Heart left ventricle (tissue), 16 donors: ENCODE measurements around the gene NHSL2. TPM values are rescaled to one million over a fixed set of nuclear protein-coding genes. Genes with fewer than 3 reads are reported as not detected.
A peak's percentile ranks its signal among the peaks of the same experiment; 100 is the strongest.

ENCODE experiments used
- ATAC-seq, 4 donors: fragments of 200-7000 bp; cut with Tn5 transposase; one replicate each; pipeline ENCODE4 v1.9.1; 2020 to 2022; ENCODE audit warnings: moderate library complexity in 4 of 4, mild to moderate bottlenecking in 3 of 4, moderate number of reproducible peaks in 1 of 4
- DNase-seq, 5 donors: peaks; one replicate each; pipeline ENCODE4 v3.0.0-alpha.2; 2020
- H3K27ac ChIP-seq, 12 donors: fragments of 200-600 bp; sonication (generic) in 4 of 12; one replicate each; pipeline versions ENCODE4 v1.5.0 to v1.8.0; 2016 to 2022; ENCODE audit warnings: mild to moderate bottlenecking in 2 of 12
- H3K27me3 ChIP-seq, 9 donors: fragments of 200-600 bp; sonication (generic) in 2 of 9; one replicate each; pipeline versions ENCODE4 v1.5.1 to v1.8.0; 2016 to 2022; ENCODE audit warnings: mild to moderate bottlenecking in 3 of 9
- H3K36me3 ChIP-seq, 9 donors: fragments of 200-600 bp; sonication (generic) in 2 of 9; one replicate each; pipeline versions ENCODE4 v1.5.0 to v1.8.0; 2018 to 2022; ENCODE audit warnings: mild to moderate bottlenecking in 2 of 9
- H3K4me1 ChIP-seq, 12 donors: fragments of 200-600 bp; sonication (generic) in 4 of 12; one replicate each; pipeline versions ENCODE4 v1.5.0 to v1.8.0; 2016 to 2022; ENCODE audit warnings: mild to moderate bottlenecking in 3 of 12
- H3K4me3 ChIP-seq, 12 donors: fragments of 200-600 bp; sonication (generic) in 4 of 12; one replicate each; pipeline versions ENCODE4 v1.5.0 to v1.8.0; 2017 to 2022; ENCODE audit warnings: mild to moderate bottlenecking in 9 of 12, moderate library complexity in 4 of 12
- H3K9me3 ChIP-seq, 12 donors: fragments of 200-600 bp; sonication (generic) in 4 of 12; one replicate each; pipeline versions ENCODE4 v1.5.0 to v1.8.0; 2016 to 2022; ENCODE audit warnings: mild to moderate bottlenecking in 1 of 12
- POLR2A ChIP-seq, 2 donors: fragments of 450-650 bp; IDR thresholded peaks; one replicate each; pipeline ENCODE4 v1.6.1; 2017; ENCODE audit warnings: antibody characterized with exemption in 2 of 2, mild to moderate bottlenecking in 2 of 2, moderate library complexity in 2 of 2
- WGBS, 4 donors: extraction: QIAGEN DNeasy Blood & Tissue Kit in 2 of 4; methylation state at CpG; one replicate each; pipeline versions ENCODE4 v1.1.5 to v1.1.7; 2013 to 2018; 5-methylcytosine and 5-hydroxymethylcytosine counted together
- intact Hi-C, 10 donors: fragments of 100-400 bp; cut with DNase I; formaldehyde crosslinking; loops; one replicate each; pipeline versions ENCODE4 v1.11.1 to v1.14.2; 2022
- polyA plus RNA-seq, 2 donors: library from polyadenylated mRNA; stranded (reverse); fragments of 200-250 nt; gene quantifications; one replicate each; pipeline ENCODE4 v1.2.3, GENCODE V29; 2013
- total RNA-seq, 9 donors: library from RNA; depleted of rRNA in 2 of 9; stranded (reverse); fragments of >200 nt in 2 of 9; fragmentation: NEBNext Ultra II Directional in 3 of 9; extraction: Animal tissue kit (Norgen Biotek cat#: 25700) in 3 of 9; gene quantifications; one replicate each; pipeline versions ENCODE4 v1.1.0 to v1.2.4, GENCODE V29; 2016 to 2023
- TF ChIP-seq, protein P1 (sequence below), 12 donors: fragments of 200-600 bp; sonication (generic) in 4 of 12; IDR thresholded peaks; one replicate each; pipeline versions ENCODE4 v1.5.0 to v1.8.0; 2018 to 2022; ENCODE audit warnings: antibody characterized with exemption in 12 of 12, mild to moderate bottlenecking in 5 of 12
- donor health status: ischemic (EF 13 %, LVEDD 7.1; RV severe dilation, severe dysfunction).
- donor health status: healthy with polysubstance abuse.
- donor health status: DM: no; HTN: yes; CAD: no.
- donor health status: DM: no; HTN: no; CAD: no.
- donor health status: ischemic (EF 25% LVEDD 6.9; RV normal size, moderate dysfunction).
- donor health status: ischemic (EF 25% LVEDD 5.7; RV mildly dilated, moderate dysfunction).
- donor health status: healthy.
- donor health status: DM: yes; HTN: yes; CAD: no.
- donor health status: ischemic (EF 35%, LVEDD 5.7; RV mildly dilated, moderate dysfunction).
- donor health status: nonischemic (EF 11% LVEDD 7.7; RV severe dilation, severe dysfunction).
- donor health status: DM: yes; HTN: yes; CAD: no.
- donor health status: PGD.
- donor health status: ischemic (EF 29% LVEDD 5.4; RV normal size, mild dysfunction).
- donor health status: nonischemic (EF 23%, LVEDD 6.1; RV moderate dilation, normal function).

Gene NHSL2
- total and polyA plus RNA-seq, 11 donors, result 1.8 to 14.0 (median 5.8) TPM

DNA sequence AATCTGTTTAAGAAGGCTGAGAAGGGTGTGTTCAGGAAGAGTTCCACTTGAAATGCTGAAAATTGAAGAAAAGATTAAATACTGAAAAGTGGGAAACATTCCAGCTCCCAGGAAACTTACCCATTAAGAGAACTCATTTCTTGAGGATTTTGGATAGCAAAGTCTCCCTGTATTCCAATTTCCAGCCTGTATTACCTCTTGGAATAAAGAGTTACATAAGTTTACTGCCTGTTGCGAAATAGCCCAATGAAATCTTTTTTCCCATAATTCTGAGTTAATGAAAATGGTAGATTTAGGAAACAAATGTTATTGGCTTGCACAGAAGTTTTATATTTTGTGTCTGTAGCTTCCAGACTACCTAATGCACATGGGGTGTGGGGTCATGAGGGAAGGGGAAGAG, 12.0 kb downstream of the NHSL2 start:
- intact Hi-C loops, result no loop called here
- no peak overlapping the region for H3K4me3 ChIP-seq
- H3K27me3 ChIP-seq, result peaks cover 0 to 39% (median 0%) of the 10 kb centered on the region in 9 donors
- no peaks in the 10 kb centered on the region for H3K9me3 ChIP-seq
- ATAC-seq (no peak), DNase-seq (no peak)
- no peaks in the 10 kb centered on the region for H3K36me3 ChIP-seq
- H3K27ac ChIP-seq, result peak overlapping the region in 1 of 12 donors; percentile 26
- TF ChIP-seq, protein P1, sequence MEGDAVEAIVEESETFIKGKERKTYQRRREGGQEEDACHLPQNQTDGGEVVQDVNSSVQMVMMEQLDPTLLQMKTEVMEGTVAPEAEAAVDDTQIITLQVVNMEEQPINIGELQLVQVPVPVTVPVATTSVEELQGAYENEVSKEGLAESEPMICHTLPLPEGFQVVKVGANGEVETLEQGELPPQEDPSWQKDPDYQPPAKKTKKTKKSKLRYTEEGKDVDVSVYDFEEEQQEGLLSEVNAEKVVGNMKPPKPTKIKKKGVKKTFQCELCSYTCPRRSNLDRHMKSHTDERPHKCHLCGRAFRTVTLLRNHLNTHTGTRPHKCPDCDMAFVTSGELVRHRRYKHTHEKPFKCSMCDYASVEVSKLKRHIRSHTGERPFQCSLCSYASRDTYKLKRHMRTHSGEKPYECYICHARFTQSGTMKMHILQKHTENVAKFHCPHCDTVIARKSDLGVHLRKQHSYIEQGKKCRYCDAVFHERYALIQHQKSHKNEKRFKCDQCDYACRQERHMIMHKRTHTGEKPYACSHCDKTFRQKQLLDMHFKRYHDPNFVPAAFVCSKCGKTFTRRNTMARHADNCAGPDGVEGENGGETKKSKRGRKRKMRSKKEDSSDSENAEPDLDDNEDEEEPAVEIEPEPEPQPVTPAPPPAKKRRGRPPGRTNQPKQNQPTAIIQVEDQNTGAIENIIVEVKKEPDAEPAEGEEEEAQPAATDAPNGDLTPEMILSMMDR (IDR thresholded peaks at IDR 0.05), result no peak
- no peak for TF ChIP-seq POLR2A (IDR thresholded peaks at IDR 0.05)
- WGBS, 4 donors, result 61 to 87% (median 76%) methylated on average over 1 of the region's 1 CpG
- H3K4me1 ChIP-seq, result no peaks in the 10 kb centered on the region

DNA sequence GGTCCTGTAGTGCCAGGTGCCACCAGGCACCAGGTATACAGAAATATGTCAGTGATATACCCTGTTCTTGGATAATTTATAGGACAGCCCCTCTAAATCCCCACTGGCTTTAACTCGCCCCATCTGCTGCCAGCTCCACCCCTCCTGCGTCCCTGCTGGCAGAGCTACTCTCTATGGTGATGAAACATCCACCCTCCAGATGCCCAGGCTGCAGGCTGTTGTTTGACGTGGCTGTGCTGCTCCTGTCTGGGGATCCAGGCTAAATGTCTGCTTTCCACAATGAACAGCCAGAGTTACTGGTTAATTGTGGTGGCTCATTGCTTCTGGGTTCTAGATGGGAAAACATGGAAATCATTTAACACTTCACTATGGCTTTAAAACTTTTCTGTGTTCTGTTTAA, 12.9 kb downstream of the NHSL2 start:
- TF ChIP-seq POLR2A (IDR thresholded peaks at IDR 0.05), result no peak
- TF ChIP-seq, protein P1 (IDR thresholded peaks at IDR 0.05), result no peak
- no peak overlapping the region for H3K27ac ChIP-seq
- 47 to 79% (median 63%) methylated on average over 3 of the region's 3 CpGs for WGBS, 4 donors
- ATAC-seq (no peak), DNase-seq (no peak)
- H3K36me3 ChIP-seq, result no peaks in the 10 kb centered on the region
- no peak overlapping the region for H3K4me3 ChIP-seq
- H3K4me1 ChIP-seq, result no peaks in the 10 kb centered on the region
- intact Hi-C loops, result no loop called here
- no peaks in the 10 kb centered on the region for H3K9me3 ChIP-seq
- peaks cover 0 to 39% (median 0%) of the 10 kb centered on the region in 9 donors for H3K27me3 ChIP-seq

DNA sequence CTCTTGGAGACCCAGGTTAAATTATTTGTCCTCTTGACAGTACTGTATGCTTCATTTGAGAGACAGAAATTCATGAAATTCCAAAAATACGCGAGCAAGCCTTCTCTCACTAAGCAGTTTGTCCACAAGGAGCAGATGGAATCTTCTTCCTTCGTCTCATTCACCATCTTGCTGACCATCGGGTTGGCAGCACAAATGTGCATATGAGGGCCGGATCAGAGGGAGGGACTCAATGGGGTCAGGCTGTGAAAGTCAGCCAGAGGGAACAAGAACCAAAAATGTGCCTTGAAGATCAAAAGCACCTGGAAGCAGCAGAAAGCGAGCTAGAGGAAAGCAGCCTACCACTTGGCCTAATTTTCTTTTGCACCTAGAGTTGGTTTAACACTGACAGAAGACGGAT, 16.4 kb downstream of the NHSL2 start:
- DNase-seq, result no peak
- Histone ChIP-seq H3K4me3 (no peak overlapping the region), H3K9me3 (no peaks in the 10 kb centered on the region), H3K27ac (no peak overlapping the region), H3K36me3 (no peaks in the 10 kb centered on the region), H3K27me3 (peaks cover 0 to 51% (median 0%) of the 10 kb centered on the region in 9 donors), H3K4me1 (no peaks in the 10 kb centered on the region)
- TF ChIP-seq, protein P1 (IDR thresholded peaks at IDR 0.05), result no peak
- TF ChIP-seq POLR2A (IDR thresholded peaks at IDR 0.05), result no peak
- ATAC-seq, result no peak
- 69 to 89% (median 83%) methylated on average over 7 of the region's 7 CpGs for WGBS, 4 donors
- intact Hi-C loops, result no loop called here

DNA sequence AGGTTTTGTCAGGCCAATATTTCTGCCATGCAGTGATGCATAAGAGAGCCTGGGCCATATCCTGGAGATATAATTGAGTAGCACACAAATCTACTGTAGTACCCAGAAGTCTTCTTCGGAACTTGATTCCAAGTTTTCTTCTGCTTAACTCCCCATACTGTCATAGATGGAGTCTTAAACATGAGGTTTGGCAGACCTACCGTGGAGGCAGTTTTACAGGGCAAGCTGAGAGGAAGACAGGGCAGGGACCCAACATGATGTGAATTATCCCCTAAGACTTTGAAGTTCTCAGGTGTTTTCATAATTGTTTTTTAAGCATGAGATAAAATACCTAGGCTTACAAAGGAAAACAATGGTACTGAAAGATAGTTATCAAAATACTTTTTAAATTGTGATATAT, 18.2 kb downstream of the NHSL2 start:
- no peaks in the 10 kb centered on the region for H3K9me3 ChIP-seq
- 73 to 93% (median 84%) methylated on average over 2 of the region's 2 CpGs for WGBS, 4 donors
- H3K27ac ChIP-seq, result no peak overlapping the region
- no peak for ATAC-seq
- no peak for DNase-seq
- intact Hi-C loops, result no loop called here
- no peaks in the 10 kb centered on the region for H3K36me3 ChIP-seq
- H3K4me1 ChIP-seq, result no peaks in the 10 kb centered on the region
- TF ChIP-seq, protein P1 (IDR thresholded peaks at IDR 0.05), result no peak
- no peak for TF ChIP-seq POLR2A (IDR thresholded peaks at IDR 0.05)
- no peak overlapping the region for H3K4me3 ChIP-seq
- H3K27me3 ChIP-seq, result peaks cover 0 to 39% (median 0%) of the 10 kb centered on the region in 9 donors
